DMS53 treated with DMSO at 0.1 percent for 48 hours (cell line): ENCODE data around the gene TACC2.
A peak's percentile ranks its signal among the peaks of the same experiment; 100 is the strongest.

ENCODE experiments used
- DNase-seq: peaks from one replicate; lab custom pipeline; 2025; ENCODE audit not compliant: unreplicated experiment; lab: John Stamatoyannopoulos, UW

The TACC2 gene

DNA sequence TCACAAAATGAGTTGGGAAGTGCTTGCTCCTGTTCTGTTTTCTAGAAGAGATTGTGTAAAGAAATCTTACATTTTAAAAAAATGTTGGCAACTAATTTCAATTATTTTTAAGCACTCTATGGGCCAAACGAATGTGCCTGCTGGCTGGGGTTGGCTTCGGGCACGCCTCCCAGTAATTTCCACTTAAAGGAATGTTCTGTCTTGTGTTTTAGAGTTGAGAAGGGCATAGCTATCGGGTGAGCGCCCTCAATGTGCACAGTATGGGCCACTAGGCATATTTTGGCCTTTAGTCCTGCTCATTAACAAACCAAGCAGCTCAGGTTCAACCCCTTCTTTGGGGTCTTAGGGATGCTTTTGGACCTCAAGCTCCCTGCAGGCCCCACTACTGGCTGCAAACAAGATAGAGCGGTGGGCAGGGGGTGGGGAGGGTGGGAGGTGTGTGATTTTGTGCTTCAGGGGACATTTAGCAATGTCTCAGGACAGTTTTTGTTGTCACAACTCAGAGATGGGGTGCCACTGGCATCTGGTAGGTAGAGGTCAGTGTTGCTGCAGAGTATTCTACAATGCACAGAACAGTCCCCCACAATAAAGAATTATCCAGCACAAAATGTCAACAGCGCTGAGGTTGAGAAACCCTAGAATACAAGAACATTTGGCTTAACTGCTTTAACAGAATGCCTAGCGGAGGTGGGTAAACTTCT lies 40.7 kb downstream of the TACC2 start:
- no peak for DNase-seq

- no peak for DNase-seq
These were observed 41.2 kb downstream of the TACC2 start for GRCh38 chr10:122030200-122030552.

DNA sequence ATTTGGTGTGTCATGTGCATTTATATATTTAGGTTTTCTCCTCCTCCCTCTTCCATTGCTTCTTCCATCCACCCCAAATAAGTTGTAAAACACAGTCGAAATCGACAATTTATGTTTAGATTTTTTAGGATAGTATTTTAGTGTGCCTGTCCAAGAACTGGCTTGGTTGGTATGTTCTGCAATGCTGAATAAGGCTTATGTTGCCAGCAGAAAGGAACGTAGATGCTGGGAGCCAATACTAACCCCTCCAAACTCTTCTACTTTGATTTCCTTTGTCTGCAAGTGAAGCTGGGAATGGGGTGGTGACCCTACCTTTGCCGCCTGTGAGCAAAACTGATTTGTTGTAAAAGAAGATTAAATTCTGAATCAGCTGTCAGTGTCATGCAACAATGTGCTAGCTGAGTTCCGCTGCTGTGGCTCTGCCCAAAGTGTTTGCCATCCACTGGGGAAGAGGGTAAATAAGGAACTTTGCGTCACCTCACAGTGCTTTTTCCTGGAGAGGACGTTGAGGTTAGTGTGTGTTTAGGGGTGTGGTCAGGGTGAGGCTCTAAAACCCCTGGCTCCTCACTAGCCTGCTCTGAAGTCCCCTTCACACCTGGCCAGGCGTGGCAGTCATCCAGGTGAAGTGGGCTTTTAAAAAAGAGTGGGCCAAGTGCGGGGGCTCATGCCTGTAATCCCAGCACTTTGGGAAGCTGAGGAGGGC lies 44.4 kb downstream of the TACC2 start:
- peak; percentile 6 for DNase-seq

- peak; percentile 10 for DNase-seq
These were observed 45.3 kb downstream of the TACC2 start for GRCh38 chr10:122034149-122034756.

- no peak for DNase-seq
These were observed 51.8 kb downstream of the TACC2 start for GRCh38 chr10:122040786-122041185.

DNA sequence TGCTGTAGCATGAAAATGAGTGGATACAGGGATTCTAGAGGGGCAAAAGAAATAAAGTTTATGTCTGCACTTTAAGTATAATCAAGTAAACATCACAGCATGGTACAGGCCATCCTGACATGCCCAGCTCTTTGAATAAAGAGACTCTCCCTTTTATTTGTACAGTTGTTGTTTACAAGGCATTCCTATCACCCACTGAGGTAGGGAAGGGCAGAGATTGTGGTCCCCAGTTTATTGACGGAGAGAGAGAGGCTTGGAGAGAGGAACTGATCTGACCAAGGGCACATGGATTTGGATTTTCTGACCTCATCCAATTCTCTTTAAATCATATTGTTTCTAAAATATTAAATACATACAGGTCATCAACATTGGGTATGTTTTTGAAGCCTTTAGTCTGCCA lies 53.9 kb downstream of the TACC2 start:
- DNase-seq: no peak

- peak; percentile 45 for DNase-seq
These were observed 55.2 kb downstream of the TACC2 start for GRCh38 chr10:122044045-122044661.

DNA sequence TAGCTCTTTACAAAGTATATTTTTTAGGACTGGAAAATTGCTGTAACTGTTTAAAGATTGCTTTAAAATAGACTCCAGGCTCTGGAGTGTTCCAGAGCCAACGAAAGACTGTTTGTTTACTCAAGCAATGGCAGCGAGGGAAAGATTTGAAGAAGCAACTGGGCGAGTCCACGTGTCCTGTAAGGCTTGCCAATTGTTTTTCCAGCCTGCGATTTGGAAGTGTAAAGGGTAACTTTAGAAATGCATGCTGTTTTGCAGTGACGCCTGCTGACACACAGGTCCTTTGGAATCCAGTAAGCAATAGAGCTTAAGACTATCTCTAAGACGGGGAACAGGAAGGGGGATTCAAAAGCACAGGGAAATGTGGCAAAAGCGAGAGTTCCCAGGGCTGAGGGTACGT lies 55.8 kb downstream of the TACC2 start:
- DNase-seq: no peak

DNA sequence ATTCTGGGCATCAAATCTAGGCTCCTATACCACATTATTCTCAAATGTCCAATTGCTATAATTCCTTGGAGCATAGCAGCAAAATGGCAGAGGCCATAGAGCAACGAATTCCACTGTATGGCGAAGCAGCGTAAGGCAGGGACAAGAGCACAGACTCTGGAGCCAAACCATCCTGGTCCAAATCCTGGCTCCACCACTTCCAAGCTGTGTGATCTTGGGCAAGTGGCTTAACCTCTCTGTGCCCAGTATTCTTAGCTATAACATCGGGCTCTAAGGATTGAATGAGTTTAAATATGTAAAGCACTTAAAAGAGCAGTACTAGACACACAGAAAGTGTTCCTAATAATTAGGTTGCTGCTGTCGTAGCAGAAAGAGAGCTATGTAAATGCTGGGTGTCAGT lies 56.2 kb downstream of the TACC2 start:
- no peak for DNase-seq

GRCh38 chr10:122047560-122047959 lies 58.6 kb downstream of the TACC2 start:
- no peak for DNase-seq

- DNase-seq: no peak
These were observed 60.1 kb downstream of the TACC2 start for GRCh38 chr10:122049076-122049475.

GRCh38 chr10:122050311-122050710 lies 61.3 kb downstream of the TACC2 start:
- DNase-seq: no peak

GRCh38 chr10:122050811-122051210 lies 61.8 kb downstream of the TACC2 start:
- DNase-seq: no peak

DNA sequence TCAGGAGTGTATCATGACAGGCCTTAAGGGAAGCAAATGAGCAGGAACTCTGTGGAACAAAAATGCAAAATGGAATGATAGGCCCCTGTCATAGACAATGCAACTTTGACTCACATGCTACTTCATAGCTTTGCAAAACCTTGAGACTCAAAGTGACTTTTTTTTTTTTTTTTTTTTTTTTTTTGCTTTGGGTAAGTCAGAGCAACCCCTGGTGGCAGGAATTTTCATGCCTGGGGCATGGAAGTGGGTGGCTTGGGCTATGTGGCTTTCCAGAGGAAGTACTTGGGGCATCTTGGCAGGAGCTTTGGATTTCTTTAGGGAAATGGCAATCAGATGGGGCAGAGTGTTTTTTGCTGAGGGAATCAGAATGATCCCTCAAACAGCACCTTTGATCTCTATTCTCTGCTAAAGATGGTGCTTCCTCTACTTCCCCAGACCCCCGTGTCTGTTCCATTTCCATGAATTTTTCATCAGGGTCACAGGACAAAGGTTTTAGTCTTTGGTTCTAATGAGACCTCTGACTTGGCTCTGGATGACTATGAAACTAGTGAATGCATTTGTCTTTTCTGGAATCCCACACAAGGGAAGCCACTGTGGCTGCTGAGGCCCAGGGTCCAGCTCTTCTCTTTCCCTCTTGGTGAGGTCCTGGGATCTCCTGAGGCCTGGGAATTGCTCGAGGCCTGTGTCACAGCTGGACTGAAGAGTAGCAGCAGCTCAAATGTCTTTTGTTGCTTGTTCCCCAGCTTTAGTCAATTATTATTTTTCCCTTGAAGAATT lies 62.8 kb downstream of the TACC2 start:
- peak; percentile 34 for DNase-seq

DNA sequence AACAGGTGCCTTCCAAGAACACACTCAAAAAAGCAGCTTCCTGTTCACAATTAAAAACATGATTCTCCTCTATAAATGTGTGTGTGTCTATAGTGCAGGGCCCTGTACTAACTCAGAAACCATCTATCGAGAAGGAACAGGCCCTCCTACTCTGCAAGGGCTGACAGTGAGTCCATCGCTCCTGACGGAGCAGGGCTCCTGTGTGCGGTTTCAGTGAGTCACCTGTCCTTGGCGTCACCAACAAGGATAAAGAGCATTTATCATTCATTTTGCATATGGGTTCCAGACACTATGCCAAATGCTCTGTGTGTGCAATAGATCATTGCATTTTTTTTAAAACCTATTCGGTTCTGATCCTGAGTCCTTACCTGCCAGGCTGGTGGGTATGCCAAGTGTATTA lies 63.7 kb downstream of the TACC2 start:
- DNase-seq: no peak

- no peak for DNase-seq
These were observed 64.4 kb downstream of the TACC2 start for GRCh38 chr10:122053314-122053713.

- DNase-seq: peak; percentile 44
These were observed 65.4 kb downstream of the TACC2 start for GRCh38 chr10:122054048-122055025.

DNA sequence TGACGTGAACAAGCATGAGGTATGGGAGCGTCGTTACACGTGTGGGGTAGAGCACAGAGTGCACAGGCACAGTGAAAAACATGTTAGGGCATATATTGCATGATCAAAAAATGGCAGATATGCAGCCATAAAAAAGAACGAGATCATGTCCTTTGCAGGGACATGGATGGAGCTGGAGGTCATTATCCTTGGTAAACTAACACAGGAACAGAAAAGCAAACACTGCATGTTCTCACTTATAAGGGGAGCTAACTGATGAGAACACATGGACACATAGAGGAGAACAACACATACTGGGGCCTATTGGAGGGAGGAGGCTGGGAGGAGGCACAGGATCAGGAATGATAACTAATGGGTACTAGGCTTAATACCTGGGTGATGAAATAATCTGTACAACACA lies 66.3 kb downstream of the TACC2 start:
- DNase-seq: no peak

- peak; percentile 44 for DNase-seq
These were observed 67.6 kb downstream of the TACC2 start for GRCh38 chr10:122056431-122057094.
